GM18951 (cell line): Measurements from ENCODE around the gene NCOR1.

Experiments
- POLR2A ChIP-seq: IDR thresholded peaks from 4 replicates; pipeline ENCODE4 v1.6.1; 2011; ENCODE audit warnings: mild to moderate bottlenecking; ENCODE audit not compliant: insufficient read length, insufficient read depth; ENCODE audit errors: extremely low read depth
- in situ Hi-C: fragments of 300-500 bp; cut with MboI; formaldehyde crosslinking; loops from one replicate; pipeline ENCODE4 v1.12.0; 2022; ENCODE audit warnings: low sequenced_read_pairs, mixed read lengths, inconsistent platforms; ENCODE audit not compliant: unreplicated experiment

Gene NCOR1

DNA sequence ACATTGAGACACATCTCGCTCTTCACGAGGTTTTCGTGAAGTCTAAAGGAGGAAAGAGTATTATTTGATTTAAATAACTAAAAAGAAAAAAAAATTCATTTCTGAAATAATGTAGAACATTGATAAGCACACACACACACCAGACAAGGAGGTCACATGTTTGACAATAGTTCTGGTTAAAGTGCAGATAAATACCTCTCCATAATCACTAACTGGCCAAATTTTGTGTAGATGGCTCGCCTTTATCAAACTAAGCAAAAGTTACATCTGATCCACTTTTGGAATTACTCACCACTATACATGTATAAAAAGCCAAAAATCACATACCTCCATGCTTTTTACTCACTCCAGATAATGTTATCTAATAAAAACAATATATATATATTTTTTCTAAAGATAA lies 106.5 kb downstream of the NCOR1 start:
- in situ Hi-C loops, result no loop called here
- TF ChIP-seq POLR2A, result no peak

DNA sequence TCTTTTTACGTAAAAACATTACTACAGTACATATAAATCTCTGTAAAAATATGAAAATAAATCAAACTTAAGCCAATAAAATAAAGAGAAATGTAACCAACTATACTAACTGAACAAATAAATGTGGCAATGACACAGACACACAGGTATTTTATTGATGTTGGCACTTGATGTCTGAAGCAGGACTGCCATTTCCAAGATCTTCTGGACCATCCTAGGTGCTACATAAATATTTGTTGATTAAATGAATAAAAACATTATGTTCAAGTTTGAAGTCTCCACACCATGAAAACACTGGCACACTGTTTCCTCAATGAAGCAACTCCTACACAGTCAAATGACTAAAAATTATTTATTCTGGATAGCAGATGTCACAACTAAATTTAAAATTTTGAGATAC lies 106.9 kb downstream of the NCOR1 start:
- no peak for TF ChIP-seq POLR2A

DNA sequence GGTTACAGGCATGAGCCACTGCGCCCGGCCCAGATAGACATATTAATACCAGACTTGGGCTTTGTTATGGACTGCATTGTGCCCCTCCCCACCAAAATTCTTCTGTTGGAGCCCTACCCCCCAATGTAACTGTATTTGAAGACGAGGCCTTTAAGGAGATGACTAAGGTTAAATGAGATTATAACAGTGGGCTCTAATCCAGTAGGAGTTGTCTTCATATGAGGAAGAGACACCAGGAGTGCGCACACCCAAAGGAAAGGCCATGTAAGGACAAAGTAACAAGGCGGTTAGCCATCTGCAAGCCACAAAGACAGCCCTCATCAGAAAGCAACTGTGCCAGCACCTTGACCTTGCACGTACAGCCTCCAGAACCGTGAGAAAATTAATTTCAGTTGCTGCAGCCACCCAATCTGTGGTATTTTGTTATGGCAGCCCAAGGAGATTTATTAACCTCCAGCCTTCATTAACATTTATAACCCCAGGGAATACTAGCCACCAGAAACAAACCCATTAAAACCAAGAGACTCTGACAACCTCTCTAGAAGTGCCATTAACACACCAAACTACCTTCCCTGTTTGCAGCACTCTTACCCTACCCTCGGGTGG lies 108.1 kb downstream of the NCOR1 start:
- in situ Hi-C loops, result no loop called here
- TF ChIP-seq POLR2A, result no peak

More for the DNA sequence above, 106.9 kb downstream of the NCOR1 start:
- in situ Hi-C loops, result no loop called here

DNA sequence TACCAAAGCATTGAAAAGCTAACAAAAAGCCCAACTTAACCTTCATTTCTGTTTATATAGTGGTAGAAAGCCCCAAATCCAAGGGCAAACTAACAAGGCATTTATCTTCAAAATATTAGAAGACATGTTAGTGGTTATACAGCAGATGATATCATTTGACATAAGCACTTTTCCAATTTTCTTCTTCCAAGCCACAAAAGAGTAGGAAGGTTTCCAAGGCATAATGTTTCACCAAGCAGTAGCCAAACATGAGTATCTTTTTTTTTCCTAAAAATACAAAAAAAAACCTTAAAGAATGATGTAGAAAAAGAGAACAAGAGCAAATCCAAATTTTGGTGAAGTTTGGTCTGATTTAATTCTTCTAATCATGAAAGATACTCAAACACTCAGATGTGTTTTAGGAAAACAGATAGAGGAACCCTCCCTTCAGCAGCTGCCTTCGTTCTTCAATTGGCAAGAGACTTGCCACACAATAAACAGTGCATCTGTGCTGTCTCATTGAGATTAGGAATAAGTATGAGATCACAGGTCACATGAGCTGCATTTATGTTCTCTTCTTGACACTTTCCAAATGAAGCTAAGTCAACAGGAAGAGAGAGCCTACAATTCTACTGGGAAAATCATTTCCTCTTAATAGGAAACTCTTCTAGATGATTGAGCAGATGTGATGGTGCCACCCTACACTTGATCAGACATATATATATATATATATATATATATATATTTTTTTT lies 109.0 kb downstream of the NCOR1 start:
- in situ Hi-C loops, result no loop called here

DNA sequence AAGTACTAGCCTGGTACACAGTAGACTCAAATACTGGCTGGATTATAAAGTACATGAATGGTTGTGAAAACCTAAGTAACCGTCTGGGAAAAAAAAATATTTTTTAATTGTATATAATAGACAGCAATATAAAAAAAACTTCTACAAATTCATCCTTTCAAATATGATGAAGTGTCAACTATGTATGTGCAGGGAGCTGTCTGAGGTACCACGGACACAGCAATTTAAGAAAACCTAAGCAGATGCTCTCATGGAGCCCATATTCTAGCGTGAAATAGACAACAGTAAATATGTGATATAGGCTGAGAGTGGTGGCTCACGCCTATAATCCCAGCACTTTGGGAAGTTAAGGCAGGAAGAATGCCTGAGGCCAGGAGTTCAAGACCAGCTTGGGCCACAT lies 111.1 kb downstream of the NCOR1 start:
- in situ Hi-C loops, result no loop called here
- no peak for TF ChIP-seq POLR2A

More for the DNA sequence above, 109.0 kb downstream of the NCOR1 start:
- TF ChIP-seq POLR2A, result no peak

DNA sequence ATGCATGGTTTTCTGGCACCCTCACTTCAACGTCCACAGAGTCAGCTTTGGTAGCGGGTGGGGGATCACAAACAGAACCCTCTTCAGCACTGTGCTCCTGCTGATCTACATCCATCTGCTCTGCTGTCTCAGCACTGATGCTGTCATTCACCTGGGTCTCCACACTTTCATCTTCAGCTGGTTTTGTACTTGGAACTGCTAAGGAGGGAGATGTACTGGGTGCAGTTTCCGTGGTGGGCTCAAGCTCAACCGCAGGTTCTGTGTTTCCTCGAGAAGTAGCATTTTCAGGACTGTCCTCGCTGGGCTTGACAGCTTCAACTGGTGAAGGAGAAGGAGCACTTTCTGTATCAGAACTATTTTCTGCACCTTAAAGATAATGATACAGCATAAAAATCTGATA lies 113.9 kb downstream of the NCOR1 start:
- in situ Hi-C loops, result no loop called here
- no peak for TF ChIP-seq POLR2A

DNA sequence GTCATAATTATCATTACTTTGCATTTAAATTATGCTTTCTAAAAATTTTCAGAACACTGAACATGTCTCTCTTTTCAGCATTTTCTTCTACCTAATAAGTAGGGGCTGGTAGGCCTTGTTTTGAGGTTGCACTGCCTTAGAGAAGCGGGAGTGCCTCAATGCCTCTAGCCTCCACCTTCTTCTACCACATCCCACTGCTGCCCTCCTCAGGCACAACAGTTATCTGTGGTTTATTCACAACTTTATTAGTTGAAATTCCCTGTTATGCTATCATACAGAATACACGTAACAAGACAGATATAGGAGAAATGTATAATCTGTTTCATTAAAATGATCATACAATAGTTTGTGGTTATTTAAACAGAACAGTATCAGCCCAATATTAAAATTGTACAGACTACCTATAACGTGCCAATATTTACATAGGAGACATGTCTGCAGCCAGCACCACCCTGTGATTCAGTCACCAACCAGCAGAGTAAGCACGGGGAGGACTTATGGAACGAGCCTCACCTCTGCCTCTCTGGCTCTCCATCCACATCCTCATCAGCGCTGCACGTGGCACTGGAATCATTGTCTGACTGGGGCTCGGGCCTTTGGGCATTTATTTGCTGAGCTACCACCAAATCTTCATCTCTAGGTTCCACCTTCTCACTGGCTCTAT lies 114.5 kb downstream of the NCOR1 start:
- in situ Hi-C loops, result no loop called here

DNA sequence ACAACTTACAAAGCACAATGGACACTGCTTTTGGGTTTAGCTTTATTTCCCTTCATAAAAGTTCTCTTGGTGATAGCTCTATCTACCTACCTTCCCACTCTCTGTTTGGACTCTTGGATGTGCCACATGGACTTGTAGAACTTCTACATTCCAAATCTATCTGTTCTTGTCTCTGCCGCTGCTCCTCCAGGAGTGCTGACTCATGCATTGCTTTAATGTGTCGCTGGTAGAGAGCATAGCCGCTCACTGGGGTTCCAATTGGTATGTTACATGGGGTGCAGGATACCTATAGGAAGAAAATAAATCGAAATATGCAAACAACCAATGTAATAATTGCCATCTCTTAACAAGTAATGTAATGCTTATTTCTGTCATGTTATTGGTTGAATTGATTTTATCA lies 123.6 kb downstream of the NCOR1 start:
- no peak for TF ChIP-seq POLR2A
- in situ Hi-C loops, result no loop called here

More for the DNA sequence above, 114.5 kb downstream of the NCOR1 start:
- no peak for TF ChIP-seq POLR2A

DNA sequence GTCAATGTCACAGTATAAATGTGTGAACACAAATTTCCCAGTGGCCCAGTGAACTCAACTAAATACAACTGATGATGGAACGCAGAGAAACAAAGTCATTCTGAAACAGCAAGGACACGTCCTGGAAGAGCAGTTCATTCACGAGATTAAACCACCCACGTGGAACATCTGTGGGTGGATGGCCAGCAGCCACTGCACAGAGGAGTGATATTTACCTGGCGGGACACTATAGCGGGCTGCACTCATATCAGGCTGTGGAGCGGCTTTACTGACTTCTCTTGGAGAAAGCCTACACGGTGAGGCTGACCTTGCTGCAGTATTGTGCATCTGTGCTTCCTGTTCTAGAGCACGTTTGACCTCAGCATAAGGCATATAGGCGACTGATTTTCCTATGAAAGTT lies 128.4 kb downstream of the NCOR1 start:
- no peak for TF ChIP-seq POLR2A
- in situ Hi-C loops, result no loop called here

DNA sequence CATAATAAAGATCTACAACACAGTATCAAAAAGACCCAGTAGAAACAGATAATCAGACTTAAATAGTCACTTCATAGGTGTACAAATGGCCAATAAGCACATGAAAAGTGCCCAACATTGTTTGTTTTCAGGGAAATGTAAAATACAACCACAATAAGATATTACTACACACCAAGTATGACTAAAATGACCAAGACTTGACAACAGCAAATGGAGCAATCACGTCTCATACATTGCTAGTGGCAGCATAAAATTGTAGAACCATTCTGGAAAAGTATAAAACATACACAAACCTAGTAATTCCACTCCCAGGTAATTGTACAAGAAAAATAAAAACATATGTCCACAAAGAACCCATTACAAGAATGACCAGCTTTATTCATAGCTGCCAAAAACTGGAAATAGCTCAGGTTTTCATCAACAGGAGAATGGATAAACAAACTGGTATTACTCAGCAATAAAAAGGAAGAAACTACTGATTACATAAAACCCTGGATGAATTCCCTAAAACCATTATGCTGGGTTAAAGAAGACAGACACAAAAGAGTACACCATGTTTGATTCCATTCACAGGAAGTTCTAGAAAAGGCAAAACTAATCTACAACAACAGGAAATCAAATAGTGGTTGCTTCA lies 130.2 kb downstream of the NCOR1 start:
- in situ Hi-C loops, result no loop called here
- TF ChIP-seq POLR2A, result no peak

DNA sequence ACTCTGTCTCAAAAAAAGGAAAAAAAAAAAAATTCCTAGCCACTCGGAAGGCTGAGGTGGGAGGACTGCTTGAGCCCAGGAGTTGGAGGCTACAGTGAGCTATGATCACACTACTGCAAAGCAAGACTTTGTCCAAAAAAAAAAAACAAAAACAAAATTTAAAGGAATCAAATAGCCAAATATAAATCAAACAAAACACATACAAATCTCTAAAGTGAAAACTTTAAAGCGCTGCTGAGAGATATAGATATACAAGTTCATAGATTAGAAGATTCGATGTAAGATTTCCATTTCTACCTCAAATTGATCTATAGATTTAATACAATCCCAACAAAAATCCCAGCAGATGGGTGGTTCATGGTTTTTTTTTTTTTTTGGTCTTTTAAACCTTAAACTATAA lies 132.1 kb downstream of the NCOR1 start:
- in situ Hi-C loops, result no loop called here
- no peak for TF ChIP-seq POLR2A

DNA sequence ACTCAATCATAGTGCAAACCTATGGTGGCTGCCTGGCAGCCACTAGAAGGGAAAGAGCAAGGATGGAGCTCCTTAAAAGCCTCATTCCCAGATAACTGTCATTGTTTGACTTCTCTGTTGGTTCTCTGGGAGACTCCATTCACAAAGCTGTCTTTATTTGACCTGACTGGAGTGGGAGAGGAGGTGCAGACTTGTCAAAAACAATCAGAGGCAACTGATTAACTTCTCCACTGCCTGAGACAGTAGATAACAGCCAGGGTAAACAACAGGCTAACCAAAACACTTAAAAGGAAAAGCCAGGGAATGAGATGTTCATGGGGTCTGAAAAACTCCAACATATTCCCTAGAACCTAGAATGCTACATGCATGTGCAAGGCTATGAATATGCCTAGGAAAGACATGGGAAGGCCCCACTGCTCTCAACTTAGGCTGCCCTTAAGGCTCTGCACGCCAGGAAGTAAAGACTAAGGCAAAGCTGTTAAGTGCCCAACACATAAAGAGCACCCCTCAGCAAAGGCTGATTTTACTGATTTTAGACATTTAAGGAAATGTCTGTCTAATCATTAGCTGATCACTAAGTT lies 133.7 kb downstream of the NCOR1 start:
- no peak for TF ChIP-seq POLR2A
- in situ Hi-C loops, result no loop called here

DNA sequence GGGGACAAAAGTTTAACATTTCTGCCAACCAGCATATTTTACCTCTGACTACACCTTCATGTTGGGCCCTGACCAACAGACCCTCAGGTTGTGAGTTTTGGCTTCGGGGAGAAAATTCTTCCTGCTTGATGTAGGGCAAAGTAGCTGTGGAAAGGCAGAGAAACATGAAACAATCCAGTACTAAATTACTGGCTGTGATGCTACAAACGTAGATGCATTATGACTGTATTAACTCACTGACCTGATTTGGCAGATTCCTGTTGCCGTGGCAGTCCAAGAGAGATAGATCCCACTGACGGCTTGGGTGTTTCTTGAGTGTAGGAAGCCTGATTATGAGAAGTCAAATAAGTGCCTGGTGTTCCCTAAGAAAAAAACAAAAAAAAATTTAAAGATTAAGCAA lies 135.0 kb downstream of the NCOR1 start:
- TF ChIP-seq POLR2A, result no peak
- in situ Hi-C loops, result no loop called here
